GM12878 (cell line): Measurements from ENCODE around the gene ELAPOR1. TPM values are rescaled to one million over a fixed set of nuclear protein-coding genes. Genes with fewer than 3 reads are reported as not detected.

Experiments
- EED ChIP-seq: sonication (generic); IDR thresholded peaks from 2 replicates; pipeline ENCODE4 v1.6.1; 2016; ENCODE audit warnings: antibody characterized with exemption, low read depth
- EGR1 ChIP-seq, 2 experiments: IDR thresholded peaks; 1 replicate in 1 of 2; 2 replicates in 1 of 2; pipeline ENCODE4 v1.6.1; 2011 to 2012; ENCODE audit warnings: low read depth in 2 of 2, low read length in 2 of 2, borderline replicate concordance in 1 of 2, mild to moderate bottlenecking in 1 of 2, moderate library complexity in 1 of 2
- HDAC6 ChIP-seq: fragments of 200-600 bp; sonication (generic); IDR thresholded peaks from one replicate; pipeline ENCODE4 v1.8.0; 2017; ENCODE audit warnings: antibody characterized with exemption; ENCODE audit not compliant: unreplicated experiment
- HDGF ChIP-seq: fragments of 450-650 bp; IDR thresholded peaks from 2 replicates; pipeline ENCODE4 v1.6.1; 2016; ENCODE audit warnings: antibody characterized with exemption
- LARP7 ChIP-seq: fragments of 450-650 bp; IDR thresholded peaks from 2 replicates; pipeline ENCODE4 v1.6.1; 2017; ENCODE audit warnings: mild to moderate bottlenecking
- NR2C2 ChIP-seq: IDR thresholded peaks from 2 replicates; pipeline ENCODE4 v1.6.1; 2011; ENCODE audit warnings: borderline replicate concordance, low read depth; ENCODE audit not compliant: control insufficient read depth, insufficient read length
- POLR2AphosphoS2 ChIP-seq: IDR thresholded peaks from 2 replicates; pipeline ENCODE4 v1.6.1; 2011; ENCODE audit warnings: low read depth, mild to moderate bottlenecking, low read length, improper control_type of control experiment, moderate library complexity
- POU2F2 ChIP-seq: IDR thresholded peaks from 3 replicates; pipeline ENCODE4 v1.6.1; 2011; ENCODE audit warnings: low read depth, mild to moderate bottlenecking, low read length, borderline replicate concordance
- SIX5 ChIP-seq: IDR thresholded peaks from 2 replicates; pipeline ENCODE4 v1.6.1; 2011; ENCODE audit warnings: mild to moderate bottlenecking, low read depth, low read length, moderate library complexity; ENCODE audit not compliant: severe bottlenecking
- SPI1 ChIP-seq: IDR thresholded peaks from 2 replicates; pipeline ENCODE4 v1.6.1; 2011; ENCODE audit warnings: low read depth, mild to moderate bottlenecking, low read length, moderate library complexity, borderline replicate concordance; ENCODE audit not compliant: insufficient read depth
- SREBF1 ChIP-seq: IDR thresholded peaks from 2 replicates; pipeline ENCODE4 v1.6.1; 2012; ENCODE audit warnings: mild to moderate bottlenecking, low read length
- SRF ChIP-seq, 2 experiments: IDR thresholded peaks; 2 replicates each; pipeline ENCODE4 v1.6.1; 2011; ENCODE audit warnings: low read depth in 2 of 2, low read length in 2 of 2, mild to moderate bottlenecking in 1 of 2, moderate library complexity in 1 of 2
- TCF12 ChIP-seq: IDR thresholded peaks from 2 replicates; pipeline ENCODE4 v1.6.1; 2011; ENCODE audit warnings: low read depth, mild to moderate bottlenecking, low read length
- polyA plus RNA-seq, 11 experiments: library from polyadenylated mRNA; depleted of rRNA in 4 of 11; unstranded in 6 of 11; stranded (reverse) in 5 of 11; fragments of >200 nt; fragmentation: Nextera tagmentation in 4 of 11; fragmentation: Illumina TruSeq in 1 of 11; extraction: Ambion mirVana in 4 of 11; extraction: Trizol in 1 of 11; gene quantifications; 1 replicate in 1 of 11; 2 replicates in 10 of 11; pipeline versions ENCODE4 v1.2.1 to v1.2.3, GENCODE V29; 2011 to 2016; ENCODE audit warnings: inconsistent platforms in 2 of 11, missing spikeins in 2 of 11, low read depth in 1 of 11
- total RNA-seq, 4 experiments: library from RNA; depleted of rRNA in 3 of 4; stranded (reverse); fragments of >200 nt in 3 of 4; fragmentation: Illumina TruSeq in 1 of 4; extraction: Trizol in 1 of 4; gene quantifications; 2 replicates each; pipeline versions ENCODE4 v1.2.1 to v1.2.3, GENCODE V29; 2013 to 2021
- TF ChIP-seq, protein P1 (sequence below): fragments of 450-650 bp; IDR thresholded peaks from 2 replicates; pipeline ENCODE4 v1.6.1; 2017; ENCODE audit warnings: mild to moderate bottlenecking, moderate library complexity

The ELAPOR1 gene
- total and polyA plus RNA-seq, 10 of the 15 experiments (the other 5 are each of a cell fraction or from before 2014, with no cell fraction given), result 0.04 to 2.1 (median 0.19) TPM; not detected in 2

DNA sequence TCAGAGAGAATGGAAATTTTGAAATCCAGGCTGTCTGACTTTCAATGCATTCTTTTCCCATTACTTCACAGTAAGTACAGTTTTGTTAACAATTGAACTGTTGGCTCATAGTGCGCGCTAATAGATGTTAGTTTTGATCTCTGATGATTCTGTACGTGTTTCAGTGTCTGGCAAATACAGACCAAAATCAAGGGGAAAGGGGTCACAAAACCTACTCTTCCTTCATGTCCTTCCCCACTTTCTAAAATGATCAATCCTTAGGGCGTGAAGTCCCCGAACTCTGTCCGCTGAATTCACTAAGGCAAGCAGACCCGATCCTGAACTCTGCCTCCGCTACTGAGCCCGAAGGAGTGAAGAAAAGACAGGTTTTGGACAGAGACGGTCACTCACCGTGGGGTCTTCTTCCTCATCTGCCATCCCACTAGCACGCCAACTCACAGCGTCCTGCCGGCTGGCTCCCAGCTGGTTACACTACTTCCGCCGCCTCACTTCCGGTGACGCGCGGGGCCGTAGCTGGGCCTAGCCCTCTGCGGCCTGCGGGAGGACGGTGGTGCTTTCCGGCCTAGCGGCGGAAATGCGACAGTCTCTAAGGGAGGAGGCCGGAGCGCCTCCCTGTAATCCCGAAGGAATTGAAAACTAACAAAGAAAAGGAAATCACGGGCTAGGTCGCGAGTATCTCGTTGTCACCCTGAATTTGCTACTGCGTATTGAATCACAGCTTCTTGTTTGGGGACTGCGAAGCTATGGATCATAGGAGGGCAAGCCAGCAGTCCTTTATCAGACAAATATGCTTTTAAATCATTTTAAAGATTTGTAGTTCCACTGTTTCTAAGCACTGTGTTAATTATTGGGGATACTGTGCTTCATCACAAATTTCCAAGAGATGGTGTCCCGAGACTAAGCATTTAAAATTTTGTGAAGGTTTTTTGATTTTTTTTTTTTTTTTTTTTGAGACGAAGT lies 38.1 kb upstream of the ELAPOR1 start, which contains the start of gene TAF13 (continued):
- TF ChIP-seq LARP7 (peak; percentile 63; the same call in 1 of the 2 replicates), NR2C2 (no peak), SREBF1 (no peak), SRF (IDR thresholded peaks at IDR 0.05; ENCODE audit: low read depth in 2 of 2, low read length in 2 of 2) (no peak; a peak in 1 of 4 replicates), HDGF (peak; percentile 69), EED (peak; percentile 85), SIX5 (peak; percentile 26), SPI1 (no peak), POU2F2 (peak; percentile 86), POLR2AphosphoS2 (peak; percentile 85; the same call in 1 of the 2 replicates), TCF12 (peak; percentile 87), EGR1 (IDR thresholded peaks at IDR 0.05; ENCODE audit: borderline replicate concordance in 1 of 2, low read depth in 2 of 2, low read length in 2 of 2) (peak in 1 of 2 experiments; percentile 4; a peak in 1 of 3 replicates), HDAC6 (peak; percentile 51)
- TF ChIP-seq, protein P1, sequence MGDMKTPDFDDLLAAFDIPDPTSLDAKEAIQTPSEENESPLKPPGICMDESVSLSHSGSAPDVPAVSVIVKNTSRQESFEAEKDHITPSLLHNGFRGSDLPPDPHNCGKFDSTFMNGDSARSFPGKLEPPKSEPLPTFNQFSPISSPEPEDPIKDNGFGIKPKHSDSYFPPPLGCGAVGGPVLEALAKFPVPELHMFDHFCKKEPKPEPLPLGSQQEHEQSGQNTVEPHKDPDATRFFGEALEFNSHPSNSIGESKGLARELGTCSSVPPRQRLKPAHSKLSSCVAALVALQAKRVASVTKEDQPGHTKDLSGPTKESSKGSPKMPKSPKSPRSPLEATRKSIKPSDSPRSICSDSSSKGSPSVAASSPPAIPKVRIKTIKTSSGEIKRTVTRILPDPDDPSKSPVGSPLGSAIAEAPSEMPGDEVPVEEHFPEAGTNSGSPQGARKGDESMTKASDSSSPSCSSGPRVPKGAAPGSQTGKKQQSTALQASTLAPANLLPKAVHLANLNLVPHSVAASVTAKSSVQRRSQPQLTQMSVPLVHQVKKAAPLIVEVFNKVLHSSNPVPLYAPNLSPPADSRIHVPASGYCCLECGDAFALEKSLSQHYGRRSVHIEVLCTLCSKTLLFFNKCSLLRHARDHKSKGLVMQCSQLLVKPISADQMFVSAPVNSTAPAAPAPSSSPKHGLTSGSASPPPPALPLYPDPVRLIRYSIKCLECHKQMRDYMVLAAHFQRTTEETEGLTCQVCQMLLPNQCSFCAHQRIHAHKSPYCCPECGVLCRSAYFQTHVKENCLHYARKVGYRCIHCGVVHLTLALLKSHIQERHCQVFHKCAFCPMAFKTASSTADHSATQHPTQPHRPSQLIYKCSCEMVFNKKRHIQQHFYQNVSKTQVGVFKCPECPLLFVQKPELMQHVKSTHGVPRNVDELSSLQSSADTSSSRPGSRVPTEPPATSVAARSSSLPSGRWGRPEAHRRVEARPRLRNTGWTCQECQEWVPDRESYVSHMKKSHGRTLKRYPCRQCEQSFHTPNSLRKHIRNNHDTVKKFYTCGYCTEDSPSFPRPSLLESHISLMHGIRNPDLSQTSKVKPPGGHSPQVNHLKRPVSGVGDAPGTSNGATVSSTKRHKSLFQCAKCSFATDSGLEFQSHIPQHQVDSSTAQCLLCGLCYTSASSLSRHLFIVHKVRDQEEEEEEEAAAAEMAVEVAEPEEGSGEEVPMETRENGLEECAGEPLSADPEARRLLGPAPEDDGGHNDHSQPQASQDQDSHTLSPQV, result no peak
